ENCODE measurements around the gene ANK2.

DNA sequence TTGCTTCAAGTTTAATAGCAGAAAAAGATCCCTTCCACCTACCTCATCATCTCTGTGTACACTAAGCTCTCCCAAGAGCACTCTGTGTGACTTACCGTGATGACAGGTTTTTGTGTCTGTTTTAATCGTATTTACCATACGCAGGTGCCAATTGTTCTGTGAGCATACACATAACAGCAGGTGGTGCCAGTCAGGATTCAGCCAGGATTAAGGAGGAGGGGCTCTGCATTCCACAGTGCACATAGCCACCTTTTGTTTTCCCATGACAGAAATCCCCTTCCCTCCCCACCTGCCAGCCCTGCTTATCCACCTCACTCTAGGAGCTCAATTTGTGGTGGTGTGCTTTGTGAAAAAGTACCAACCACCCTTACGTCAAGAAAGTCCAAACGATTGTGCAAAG is 14.8 kb downstream of the ANK2 start:
- TF ChIP-seq POLR2A (IDR thresholded peaks at IDR 0.05; ENCODE audit: extremely low read depth, insufficient read length) (no peak), CTCF (IDR thresholded peaks at IDR 0.05; ENCODE audit: low read depth, low read length) (no peak)
